ENCODE results near the gene GJA3. TPM values are rescaled to one million over a fixed set of nuclear protein-coding genes. Genes with fewer than 3 reads are reported as not detected.

GJA3 gene
- total RNA-seq, 1 experiment from 2014 or later = 0.92 TPM

DNA sequence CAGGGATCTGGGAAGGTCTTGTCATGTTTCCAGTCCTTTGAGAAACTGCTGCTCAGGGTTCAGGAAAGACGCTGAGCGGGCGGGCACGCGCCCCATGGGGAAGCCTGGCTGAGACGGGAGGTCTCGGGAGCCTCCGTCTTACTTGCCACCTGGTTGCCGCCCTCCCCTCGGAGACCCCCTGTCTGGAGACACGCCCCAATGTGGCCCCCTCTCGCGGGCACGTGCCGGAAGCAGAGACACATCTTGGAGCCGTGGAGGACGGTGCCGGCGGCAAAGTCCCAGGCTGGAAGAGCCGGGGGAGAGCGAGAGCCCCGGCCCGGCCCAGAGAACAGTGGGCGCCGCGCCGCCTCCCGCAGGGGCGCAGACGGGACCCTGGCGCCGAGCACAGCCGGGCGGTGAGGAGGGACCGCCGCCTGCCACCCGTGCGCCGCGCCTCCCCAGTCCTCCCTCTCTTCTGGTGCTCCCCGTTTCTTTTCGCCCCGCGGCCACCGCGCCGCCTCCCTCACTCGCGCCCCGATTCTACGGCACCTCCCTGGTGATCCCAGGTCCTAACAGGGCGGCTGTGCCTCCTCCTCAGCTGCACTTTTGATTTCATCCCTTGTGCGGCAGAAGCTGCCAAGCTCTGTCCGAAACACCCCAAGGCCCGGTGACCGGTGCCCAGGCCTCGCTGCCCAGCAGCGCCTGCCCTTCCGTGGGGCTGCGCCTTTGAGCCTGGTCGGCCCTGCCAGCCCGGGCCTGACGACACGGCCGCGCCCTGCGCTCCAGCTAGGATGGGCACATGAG is 16.4 kb upstream of the GJA3 start:
- peaks cover 6 to 9% of the 10 kb centered on the region in 2 experiments for H3K4me1 Mint-ChIP-seq
- WGBS (ENCODE audit: extremely low coverage, insufficient read length, low lambda C conversion rate) = no CpG with 5 or more reads among the region's 67 CpGs
- Histone ChIP-seq H3K79me1 (ENCODE audit: insufficient read depth, low read depth, low read length, poor library complexity, severe bottlenecking) (no peaks in the 10 kb centered on the region), H2AFZ (ENCODE audit: low read length) (no peak overlapping the region), H3K9me3 (ENCODE audit: control insufficient read depth, low read depth, low read length) (no peaks in the 10 kb centered on the region), H2BK120ac (ENCODE audit: low read depth, low read length, poor library complexity, severe bottlenecking) (no peak overlapping the region), H3K27ac (ENCODE audit: insufficient read length, low read depth, low read length) (no peak overlapping the region), H4K20me1 (ENCODE audit: control insufficient read depth, insufficient read depth, insufficient read length) (no peaks in the 10 kb centered on the region), H3K4ac (ENCODE audit: low read depth, low read length) (no peak overlapping the region), H2BK20ac (ENCODE audit: low read depth, low read length, poor library complexity, severe bottlenecking) (no peak overlapping the region), H3K23ac (ENCODE audit: insufficient read length, low read depth, low read length) (no peak overlapping the region), H4K5ac (ENCODE audit: insufficient read length, low read depth, low read length) (no peak overlapping the region), H2BK12ac (ENCODE audit: insufficient read length, low read depth, low read length) (no peak overlapping the region), H3K23me2 (ENCODE audit: insufficient read length, low read depth, low read length, poor library complexity, severe bottlenecking) (no peaks in the 10 kb centered on the region), H3T11ph (ENCODE audit: low read length) (no peak overlapping the region), H3K56ac (ENCODE audit: insufficient read length, low read depth, low read length) (no peak overlapping the region), H3K9ac (ENCODE audit: extremely low read depth, insufficient read length, low read length) (no peak overlapping the region), H4K8ac (replicated peaks; ENCODE audit: insufficient read length, low read depth, low read length) (no peak overlapping the region), H3K4me1 (ENCODE audit: insufficient read depth, low read length) (no peaks in the 10 kb centered on the region), H3K27me3 (ENCODE audit: insufficient read depth, low read length) (no peaks in the 10 kb centered on the region), H3K4me2 (ENCODE audit: insufficient read depth, insufficient read length, low read length) (no peak overlapping the region), H3K79me2 (ENCODE audit: insufficient read depth, low read length) (no peaks in the 10 kb centered on the region), H2BK5ac (ENCODE audit: insufficient read length, low read length) (no peak overlapping the region), H4K91ac (ENCODE audit: insufficient read length, low read depth, low read length) (no peak overlapping the region), H2BK15ac (ENCODE audit: low read depth, low read length) (no peak overlapping the region), H3K14ac (ENCODE audit: insufficient read depth, low read length) (no peak overlapping the region), H2AK5ac (ENCODE audit: insufficient read length, low read length) (no peak overlapping the region), H3K18ac (ENCODE audit: insufficient read length, low read depth, low read length) (no peak overlapping the region)
- H3K9me3 Mint-ChIP-seq = no peaks in the 10 kb centered on the region; a peak in 1 of 5 replicates
- no peak overlapping the region for H3K27ac Mint-ChIP-seq
- H3K4me3 Mint-ChIP-seq = no peak overlapping the region
- no peak for DNase-seq
- TF ChIP-seq, protein P1, sequence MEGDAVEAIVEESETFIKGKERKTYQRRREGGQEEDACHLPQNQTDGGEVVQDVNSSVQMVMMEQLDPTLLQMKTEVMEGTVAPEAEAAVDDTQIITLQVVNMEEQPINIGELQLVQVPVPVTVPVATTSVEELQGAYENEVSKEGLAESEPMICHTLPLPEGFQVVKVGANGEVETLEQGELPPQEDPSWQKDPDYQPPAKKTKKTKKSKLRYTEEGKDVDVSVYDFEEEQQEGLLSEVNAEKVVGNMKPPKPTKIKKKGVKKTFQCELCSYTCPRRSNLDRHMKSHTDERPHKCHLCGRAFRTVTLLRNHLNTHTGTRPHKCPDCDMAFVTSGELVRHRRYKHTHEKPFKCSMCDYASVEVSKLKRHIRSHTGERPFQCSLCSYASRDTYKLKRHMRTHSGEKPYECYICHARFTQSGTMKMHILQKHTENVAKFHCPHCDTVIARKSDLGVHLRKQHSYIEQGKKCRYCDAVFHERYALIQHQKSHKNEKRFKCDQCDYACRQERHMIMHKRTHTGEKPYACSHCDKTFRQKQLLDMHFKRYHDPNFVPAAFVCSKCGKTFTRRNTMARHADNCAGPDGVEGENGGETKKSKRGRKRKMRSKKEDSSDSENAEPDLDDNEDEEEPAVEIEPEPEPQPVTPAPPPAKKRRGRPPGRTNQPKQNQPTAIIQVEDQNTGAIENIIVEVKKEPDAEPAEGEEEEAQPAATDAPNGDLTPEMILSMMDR (conservative IDR thresholded peaks at IDR 0.05) = no peak
- peaks cover 13% of the 10 kb centered on the region for H3K27me3 Mint-ChIP-seq (ENCODE audit: low read depth)
- H3K36me3 Mint-ChIP-seq (ENCODE audit: insufficient read depth in 1 of 3, low read depth in 3 of 3) = no peaks in the 10 kb centered on the region
